GM12872 (cell line): ENCODE measurements around the gene TTC13.

Source experiments
- TF ChIP-seq, protein P1 (sequence below): IDR thresholded peaks from 3 replicates; pipeline ENCODE4 v1.5.1; 2011; ENCODE audit warnings: low read depth, mild to moderate bottlenecking, low read length, moderate library complexity; ENCODE audit not compliant: insufficient read depth

The TTC13 gene

DNA sequence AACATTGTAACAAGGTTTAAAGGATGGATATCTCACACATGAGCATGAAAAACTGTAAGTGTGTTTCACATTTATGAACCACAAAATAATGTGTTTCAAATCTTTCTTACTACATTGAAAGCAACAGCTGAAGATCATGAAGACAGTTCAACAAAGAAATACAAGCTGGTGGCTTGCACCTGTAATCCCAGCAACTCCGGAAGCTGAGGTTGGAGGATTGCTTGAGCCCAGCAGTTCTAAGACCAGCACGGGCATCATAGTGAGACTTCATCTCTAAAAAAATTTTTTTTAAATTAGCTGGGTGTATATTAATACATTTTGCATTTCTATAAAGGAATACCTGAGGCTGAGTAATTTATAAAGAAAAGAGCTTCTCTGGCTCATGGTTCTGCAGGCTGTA lies 83.2 kb downstream of the TTC13 start:
- TF ChIP-seq, protein P1, sequence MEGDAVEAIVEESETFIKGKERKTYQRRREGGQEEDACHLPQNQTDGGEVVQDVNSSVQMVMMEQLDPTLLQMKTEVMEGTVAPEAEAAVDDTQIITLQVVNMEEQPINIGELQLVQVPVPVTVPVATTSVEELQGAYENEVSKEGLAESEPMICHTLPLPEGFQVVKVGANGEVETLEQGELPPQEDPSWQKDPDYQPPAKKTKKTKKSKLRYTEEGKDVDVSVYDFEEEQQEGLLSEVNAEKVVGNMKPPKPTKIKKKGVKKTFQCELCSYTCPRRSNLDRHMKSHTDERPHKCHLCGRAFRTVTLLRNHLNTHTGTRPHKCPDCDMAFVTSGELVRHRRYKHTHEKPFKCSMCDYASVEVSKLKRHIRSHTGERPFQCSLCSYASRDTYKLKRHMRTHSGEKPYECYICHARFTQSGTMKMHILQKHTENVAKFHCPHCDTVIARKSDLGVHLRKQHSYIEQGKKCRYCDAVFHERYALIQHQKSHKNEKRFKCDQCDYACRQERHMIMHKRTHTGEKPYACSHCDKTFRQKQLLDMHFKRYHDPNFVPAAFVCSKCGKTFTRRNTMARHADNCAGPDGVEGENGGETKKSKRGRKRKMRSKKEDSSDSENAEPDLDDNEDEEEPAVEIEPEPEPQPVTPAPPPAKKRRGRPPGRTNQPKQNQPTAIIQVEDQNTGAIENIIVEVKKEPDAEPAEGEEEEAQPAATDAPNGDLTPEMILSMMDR: no peak

DNA sequence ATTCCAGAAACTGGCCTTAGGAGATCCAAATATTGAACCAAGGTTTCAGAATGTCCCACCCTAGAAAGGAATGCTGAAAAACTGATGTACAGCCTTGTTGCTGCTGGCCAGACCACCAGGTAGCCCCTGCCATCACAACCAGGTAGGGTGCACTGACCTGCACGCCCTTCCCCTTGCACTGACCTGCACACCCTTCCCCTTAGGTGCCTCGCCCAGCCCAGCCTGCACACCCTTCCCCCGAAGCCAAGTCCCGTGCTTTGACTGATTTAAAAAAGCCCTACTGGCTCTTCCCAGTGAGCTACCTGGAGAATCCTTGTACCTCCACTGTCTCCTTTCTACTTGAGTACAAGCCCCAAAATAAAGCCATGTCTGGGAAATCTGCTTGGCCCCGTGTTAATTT lies 84.0 kb downstream of the TTC13 start:
- TF ChIP-seq, protein P1: no peak

DNA sequence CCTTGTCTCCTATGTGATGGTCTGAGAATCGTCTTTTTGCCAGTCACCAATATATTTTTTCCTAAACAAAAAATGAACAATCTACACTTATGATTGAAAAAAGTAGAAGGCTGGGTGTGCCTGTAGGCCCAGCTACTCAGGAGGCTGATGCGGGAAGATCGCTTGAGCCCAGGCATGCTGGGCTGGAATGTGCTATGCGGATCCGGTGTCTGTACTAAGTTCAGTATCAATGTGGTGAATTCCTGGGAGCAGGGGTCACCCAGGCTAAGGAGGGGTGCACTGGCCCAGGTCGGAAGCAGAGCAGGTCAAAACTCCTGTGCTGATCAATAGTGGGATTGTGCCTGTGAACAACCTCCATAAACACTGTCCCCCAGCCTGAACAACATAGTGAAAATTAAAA lies 84.6 kb downstream of the TTC13 start:
- TF ChIP-seq, protein P1: no peak

DNA sequence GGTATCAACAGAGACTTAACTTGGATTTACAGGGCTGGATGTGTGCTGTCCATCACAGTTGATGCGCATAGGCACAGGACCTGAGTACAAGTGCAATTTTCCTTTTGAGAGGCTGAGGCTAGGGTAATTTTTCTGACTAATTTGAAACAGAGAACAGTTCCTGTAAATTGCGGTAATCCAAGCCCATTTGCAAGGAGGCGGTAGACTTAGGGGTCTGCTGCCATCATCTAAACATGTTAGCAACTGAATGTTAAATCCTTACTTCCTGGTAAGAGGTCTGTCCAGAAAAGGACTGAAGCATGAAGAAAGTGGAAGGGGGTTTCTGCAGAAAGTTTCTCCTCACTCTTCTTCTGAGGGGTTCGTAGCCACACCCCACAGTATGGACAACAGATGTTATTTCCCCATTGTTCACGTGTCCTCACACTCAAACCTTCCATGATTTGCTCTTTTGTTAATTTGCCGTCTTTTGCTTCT lies 86.6 kb downstream of the TTC13 start:
- TF ChIP-seq, protein P1: no peak

DNA sequence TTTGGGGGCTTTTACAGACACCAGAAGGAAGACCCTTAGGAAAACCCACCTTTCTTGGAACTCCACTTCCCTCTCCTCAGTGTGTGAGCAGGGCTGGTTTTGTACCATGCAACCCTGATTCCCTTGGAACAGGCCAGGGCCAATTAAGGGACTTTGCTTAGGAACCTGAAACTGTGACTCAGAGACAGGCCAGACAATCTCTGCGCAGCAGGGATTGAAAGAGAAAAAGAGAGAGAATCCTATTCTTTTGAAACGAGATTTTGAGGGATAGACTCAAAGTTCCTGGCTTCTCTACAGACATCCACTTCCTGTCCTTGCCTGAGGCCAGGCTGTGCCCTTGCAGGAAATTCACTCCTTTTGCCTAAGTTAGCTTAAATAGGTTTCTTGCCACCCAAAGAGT lies 87.2 kb downstream of the TTC13 start:
- TF ChIP-seq, protein P1: no peak

DNA sequence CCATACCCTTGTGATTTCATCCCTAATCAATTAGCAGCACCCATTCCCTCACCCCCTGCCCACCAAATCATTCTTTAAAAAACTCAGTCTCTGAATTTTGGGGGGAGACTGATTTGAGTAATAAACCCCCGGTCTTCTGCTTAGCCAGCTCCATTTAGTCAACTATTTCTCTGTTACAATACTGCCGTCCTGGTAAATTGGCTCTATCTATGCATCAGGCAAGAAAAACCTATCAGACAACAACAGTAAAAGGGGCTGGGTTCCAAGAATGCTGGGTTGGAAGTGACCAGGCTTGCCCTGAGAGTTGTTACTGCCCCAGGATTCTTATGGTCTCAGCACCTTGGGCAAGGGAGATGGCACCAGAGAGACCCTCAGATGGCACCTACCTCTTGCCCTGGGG lies 94.0 kb downstream of the TTC13 start:
- TF ChIP-seq, protein P1: no peak

DNA sequence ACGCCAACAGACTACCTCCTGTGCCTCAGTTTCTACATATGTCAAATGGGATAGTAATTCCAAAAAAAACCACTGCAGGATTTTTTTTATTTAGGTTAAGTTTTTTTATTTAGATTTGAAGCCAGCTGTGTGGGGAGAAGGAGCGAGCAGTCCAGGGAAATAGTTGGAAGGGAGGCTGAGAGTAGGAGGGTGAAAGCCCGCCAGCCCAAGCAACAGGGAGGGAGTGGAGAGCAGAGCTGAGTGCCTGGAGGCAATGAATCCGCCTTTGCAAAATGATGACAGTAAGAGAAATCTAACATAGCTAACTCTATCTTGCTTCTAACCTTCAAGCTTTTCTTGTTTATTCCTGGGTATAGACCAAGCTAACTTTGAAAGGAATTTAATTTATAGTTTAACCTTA lies 94.7 kb downstream of the TTC13 start:
- TF ChIP-seq, protein P1: no peak

DNA sequence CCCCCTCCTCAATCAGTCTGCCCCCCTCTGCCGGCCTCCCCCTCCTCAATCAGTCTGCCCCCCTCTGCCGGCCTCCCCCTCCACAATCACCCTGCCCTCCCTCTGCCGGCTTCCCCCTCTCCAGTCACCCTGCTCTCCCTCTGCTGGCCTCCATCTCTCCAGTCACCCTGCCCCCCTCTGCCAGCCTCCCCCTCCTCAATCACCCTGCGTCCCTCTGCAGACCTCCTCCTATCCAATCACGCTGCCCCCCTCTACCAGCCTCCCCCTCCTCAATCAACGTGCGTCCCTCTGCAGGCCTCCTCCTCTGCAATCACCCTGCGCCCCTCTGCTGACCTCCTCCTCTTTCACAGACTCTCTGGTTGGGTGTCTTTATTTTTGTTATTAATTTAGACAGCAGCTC lies 98.9 kb downstream of the TTC13 start:
- TF ChIP-seq, protein P1: no peak
